Keratinocyte (primary cell): Measurements from ENCODE around the gene A4GALT. TPM values are rescaled to one million over a fixed set of nuclear protein-coding genes. Genes with fewer than 3 reads are reported as not detected.
"Not testable (repeated sequence)": the region's sequence is repeated elsewhere in the genome, so short reads cannot be mapped to it uniquely, and the experiment has no call there.

Experiments used
- DNase-seq: peaks from one replicate; pipeline ENCODE4 v3.0.0-alpha.2; 2011; ENCODE audit warnings: low read depth, missing footprints, low spot score
- FAIRE-seq: peaks from 2 replicates; lab custom pipeline; 2011; peaks lifted over from hg19 to GRCh38; lab: Jason Lieb, UNC
- H2AFZ ChIP-seq: 2 replicates; pipeline ENCODE4 v1.6.0; 2012; ENCODE audit warnings: low read length, control low read depth, inconsistent platforms; ENCODE audit not compliant: control insufficient read depth
- H3K27ac ChIP-seq: 2 replicates; pipeline ENCODE4 v1.5.1; 2011; ENCODE audit warnings: low read length; ENCODE audit not compliant: control insufficient read depth, insufficient read depth
- H3K27me3 ChIP-seq: 3 replicates; pipeline ENCODE4 v1.6.0; 2011; ENCODE audit warnings: low read length; ENCODE audit not compliant: control insufficient read depth, insufficient read depth; ENCODE audit errors: extremely low read depth
- H3K36me3 ChIP-seq, 2 experiments: 2 replicates in 1 of 2; 3 replicates in 1 of 2; pipeline ENCODE4 v1.5.1; 2011; ENCODE audit warnings: low read length in 2 of 2, mild to moderate bottlenecking in 1 of 2; ENCODE audit not compliant: control insufficient read depth in 2 of 2, insufficient read depth in 2 of 2; ENCODE audit errors: extremely low read depth in 1 of 2
- H3K4me1 ChIP-seq: 3 replicates; pipeline ENCODE4 v1.5.1; 2011; ENCODE audit warnings: low read length; ENCODE audit not compliant: control insufficient read depth, insufficient read depth; ENCODE audit errors: extremely low read depth
- H3K4me2 ChIP-seq: 3 replicates; pipeline ENCODE4 v1.6.0; 2011; ENCODE audit warnings: low read depth, low read length; ENCODE audit not compliant: control insufficient read depth, insufficient read depth; ENCODE audit errors: extremely low read depth
- H3K4me3 ChIP-seq, 3 experiments: fragments of 200-600 bp in 1 of 3; sonication (generic) in 1 of 3; 2 replicates in 2 of 3; 3 replicates in 1 of 3; pipeline ENCODE4 v1.5.1; 2011 to 2016; ENCODE audit warnings: low read length in 3 of 3, mild to moderate bottlenecking in 3 of 3, control low read depth in 2 of 3, inconsistent platforms in 1 of 3, low read depth in 1 of 3, mixed read lengths in 1 of 3, mixed run types in 1 of 3, moderate library complexity in 1 of 3; ENCODE audit not compliant: control insufficient read depth in 2 of 3, insufficient read depth in 2 of 3; ENCODE audit errors: extremely low read depth in 1 of 3
- H3K79me2 ChIP-seq: 2 replicates; pipeline ENCODE4 v1.6.0; 2012; ENCODE audit warnings: low read length; ENCODE audit not compliant: control insufficient read depth, insufficient read depth
- H3K9ac ChIP-seq: 3 replicates; pipeline ENCODE4 v1.6.0; 2011; ENCODE audit warnings: low read length; ENCODE audit not compliant: control insufficient read depth, insufficient read depth; ENCODE audit errors: extremely low read depth
- H3K9me1 ChIP-seq: 3 replicates; pipeline ENCODE4 v1.6.0; 2011; ENCODE audit warnings: low read length; ENCODE audit not compliant: control insufficient read depth, insufficient read depth; ENCODE audit errors: extremely low read depth
- H3K9me3 ChIP-seq: 2 replicates; pipeline ENCODE4 v1.5.1; 2012; ENCODE audit warnings: low read depth, low read length; ENCODE audit not compliant: control insufficient read depth
- H4K20me1 ChIP-seq: 3 replicates; pipeline ENCODE4 v1.6.0; 2011; ENCODE audit warnings: low read length; ENCODE audit not compliant: control insufficient read depth, insufficient read depth; ENCODE audit errors: extremely low read depth
- EZH2 ChIP-seq: IDR thresholded peaks from one replicate; pipeline ENCODE4 v1.6.1; 2012; ENCODE audit warnings: inconsistent platforms, mild to moderate bottlenecking, low read length, moderate library complexity
- dilution Hi-C: fragments of 300-500 bp; cut with MboI; formaldehyde crosslinking; loops from one replicate; pipeline ENCODE4 v1.7.0; 2020; ENCODE audit warnings: low sequenced_read_pairs; ENCODE audit not compliant: extremely low pct_ligation_motif_present
- polyA plus RNA-seq, 5 experiments: library from polyadenylated mRNA; depleted of rRNA in 3 of 5; stranded (reverse) in 3 of 5; stranded (forward) in 1 of 5; unstranded in 1 of 5; fragments of >200 nt; gene quantifications; 1 replicate in 1 of 5; 2 replicates in 3 of 5; 3 replicates in 1 of 5; pipeline versions ENCODE4 v1.2.1 to v1.2.3, GENCODE V29; 2011 to 2012; ENCODE audit warnings: missing spikeins in 2 of 5, low read depth in 1 of 5, low replicate concordance in 1 of 5
- TF ChIP-seq, protein P1 (sequence below), 3 experiments: IDR thresholded peaks in 1 of 3; conservative IDR thresholded peaks in 1 of 3; optimal IDR thresholded peaks in 1 of 3; 2 replicates in 2 of 3; 3 replicates in 1 of 3; pipeline versions ENCODE3 to v1.5.1; 2011; ENCODE audit warnings: low read length in 3 of 3, mild to moderate bottlenecking in 3 of 3, moderate library complexity in 2 of 3, control low read depth in 1 of 3, inconsistent platforms in 1 of 3; ENCODE audit not compliant: insufficient read depth in 2 of 3; ENCODE audit errors: extremely low read depth in 1 of 3

The A4GALT gene
- polyA plus RNA-seq, 1 donor (not counting 4 experiments of a cell fraction or from before 2014, with no cell fraction given): 1.6 TPM

DNA sequence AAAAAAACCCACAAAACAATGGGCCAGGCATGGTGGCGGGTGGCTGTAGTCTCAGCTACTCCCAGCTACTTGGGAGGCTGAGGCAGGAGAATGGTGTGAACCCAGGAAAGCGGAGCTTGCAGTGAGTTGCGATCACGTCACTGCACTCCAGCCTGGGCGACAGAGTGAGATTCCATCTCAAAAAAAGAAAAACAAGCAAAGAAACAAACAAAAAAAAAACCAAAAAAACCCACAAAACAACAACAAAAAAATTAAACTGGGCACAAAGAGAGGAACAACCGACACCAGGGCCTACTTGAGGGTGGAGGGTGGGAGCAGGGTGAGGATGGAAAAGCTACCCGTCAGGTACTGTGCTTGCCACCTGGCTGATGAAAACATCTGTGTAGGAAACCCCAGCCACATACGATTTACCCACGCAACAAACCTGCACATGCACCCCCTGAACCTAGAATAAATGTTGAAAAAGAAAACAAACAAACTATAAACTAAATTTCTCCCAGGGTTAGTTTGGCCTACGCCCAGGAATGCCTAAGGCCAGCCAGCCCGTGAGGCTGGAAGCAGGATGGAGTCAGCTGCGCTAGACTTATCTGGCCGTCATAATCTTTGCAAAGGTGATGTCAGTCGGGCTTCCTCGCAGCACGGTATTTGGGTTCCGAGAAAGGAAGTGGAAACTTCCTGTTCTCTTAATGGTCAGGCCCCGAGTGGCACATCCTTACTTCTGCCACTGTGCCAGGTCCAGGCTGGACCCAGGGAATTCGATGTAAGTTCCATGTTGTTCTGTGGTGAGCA is 49.6 kb downstream of the A4GALT start:
- H3K9me3 ChIP-seq: no peaks in the 10 kb centered on the region
- no peaks in the 10 kb centered on the region for H3K36me3 ChIP-seq
- H4K20me1 ChIP-seq: no peaks in the 10 kb centered on the region
- no peaks in the 10 kb centered on the region for H3K79me2 ChIP-seq
- no peak overlapping the region for H3K4me2 ChIP-seq
- no peak overlapping the region for H3K9ac ChIP-seq
- H2AFZ ChIP-seq: no peak overlapping the region
- H3K4me1 ChIP-seq: no peaks in the 10 kb centered on the region
- no peak overlapping the region for H3K27ac ChIP-seq
- dilution Hi-C loops: no loop called here
- H3K9me1 ChIP-seq: no peaks in the 10 kb centered on the region
- no peaks in the 10 kb centered on the region for H3K27me3 ChIP-seq
- H3K4me3 ChIP-seq: no peak overlapping the region
- FAIRE-seq (no peak), DNase-seq (no peak)
- TF ChIP-seq, protein P1, sequence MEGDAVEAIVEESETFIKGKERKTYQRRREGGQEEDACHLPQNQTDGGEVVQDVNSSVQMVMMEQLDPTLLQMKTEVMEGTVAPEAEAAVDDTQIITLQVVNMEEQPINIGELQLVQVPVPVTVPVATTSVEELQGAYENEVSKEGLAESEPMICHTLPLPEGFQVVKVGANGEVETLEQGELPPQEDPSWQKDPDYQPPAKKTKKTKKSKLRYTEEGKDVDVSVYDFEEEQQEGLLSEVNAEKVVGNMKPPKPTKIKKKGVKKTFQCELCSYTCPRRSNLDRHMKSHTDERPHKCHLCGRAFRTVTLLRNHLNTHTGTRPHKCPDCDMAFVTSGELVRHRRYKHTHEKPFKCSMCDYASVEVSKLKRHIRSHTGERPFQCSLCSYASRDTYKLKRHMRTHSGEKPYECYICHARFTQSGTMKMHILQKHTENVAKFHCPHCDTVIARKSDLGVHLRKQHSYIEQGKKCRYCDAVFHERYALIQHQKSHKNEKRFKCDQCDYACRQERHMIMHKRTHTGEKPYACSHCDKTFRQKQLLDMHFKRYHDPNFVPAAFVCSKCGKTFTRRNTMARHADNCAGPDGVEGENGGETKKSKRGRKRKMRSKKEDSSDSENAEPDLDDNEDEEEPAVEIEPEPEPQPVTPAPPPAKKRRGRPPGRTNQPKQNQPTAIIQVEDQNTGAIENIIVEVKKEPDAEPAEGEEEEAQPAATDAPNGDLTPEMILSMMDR (optimal IDR thresholded peaks at IDR 0.05 in 1 of 3, IDR thresholded peaks at IDR 0.05 in 1 of 3, conservative IDR thresholded peaks at IDR 0.05 in 1 of 3; ENCODE audit: extremely low read depth in 1 of 3, insufficient read depth in 2 of 3, low read length in 3 of 3): no peak
- no peak for TF ChIP-seq EZH2

DNA sequence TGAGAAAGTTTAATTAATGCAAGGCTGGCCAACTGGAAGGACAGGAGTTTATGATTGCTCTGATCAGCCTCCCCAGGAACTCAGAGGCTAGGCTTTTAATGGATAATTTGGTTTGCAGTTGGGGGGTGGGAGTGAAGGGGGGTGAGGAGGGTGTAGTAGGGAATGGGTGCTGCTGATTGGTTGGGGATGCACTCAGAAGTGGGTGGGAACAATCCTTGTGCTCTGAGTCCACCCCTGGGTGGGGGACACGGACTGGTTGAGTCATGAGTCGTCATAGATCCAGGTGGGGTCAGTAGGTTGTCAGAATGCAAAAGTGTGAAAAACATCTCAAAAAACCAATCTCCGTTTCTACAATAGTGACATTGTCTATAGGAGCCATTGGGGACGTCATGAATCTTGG is 50.6 kb downstream of the A4GALT start:
- TF ChIP-seq, protein P1 (optimal IDR thresholded peaks at IDR 0.05 in 1 of 3, IDR thresholded peaks at IDR 0.05 in 1 of 3, conservative IDR thresholded peaks at IDR 0.05 in 1 of 3; ENCODE audit: extremely low read depth in 1 of 3, insufficient read depth in 2 of 3, low read length in 3 of 3): no peak
- TF ChIP-seq EZH2: no peak
- H3K9me3 ChIP-seq: no peaks in the 10 kb centered on the region
- H3K4me3 ChIP-seq: no peak overlapping the region
- dilution Hi-C loops: no loop called here
- H3K79me2 ChIP-seq: no peaks in the 10 kb centered on the region
- no peaks in the 10 kb centered on the region for H3K36me3 ChIP-seq
- FAIRE-seq (no peak), DNase-seq (no peak)
- no peaks in the 10 kb centered on the region for H3K9me1 ChIP-seq
- H3K9ac ChIP-seq: no peak overlapping the region
- no peak overlapping the region for H2AFZ ChIP-seq
- H4K20me1 ChIP-seq: no peaks in the 10 kb centered on the region
- no peak overlapping the region for H3K27ac ChIP-seq
- H3K27me3 ChIP-seq: no peaks in the 10 kb centered on the region
- H3K4me1 ChIP-seq: no peaks in the 10 kb centered on the region
- no peak overlapping the region for H3K4me2 ChIP-seq

DNA sequence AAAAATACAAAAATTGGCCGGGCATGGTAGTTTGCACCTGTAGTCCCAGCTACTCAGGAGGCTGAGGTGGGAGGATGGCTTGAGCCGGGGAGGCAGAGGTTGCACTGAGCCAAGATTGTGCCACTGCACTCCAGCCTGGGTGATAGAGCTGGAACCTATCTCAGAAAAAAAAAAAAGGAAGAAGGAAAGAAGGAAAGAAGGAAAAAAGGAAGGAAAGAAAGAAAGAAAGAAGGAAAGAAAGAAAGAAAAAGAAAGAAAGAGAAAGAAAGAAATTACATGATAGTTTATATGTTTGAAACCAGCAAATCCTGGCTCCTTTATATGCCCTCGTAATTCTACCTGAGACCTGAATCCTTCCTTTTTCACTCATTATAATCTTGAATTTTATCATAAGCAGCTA is 54.3 kb downstream of the A4GALT start:
- H3K79me2 ChIP-seq, H3K9me1 ChIP-seq, H2AFZ ChIP-seq, H3K4me1 ChIP-seq, H3K27me3 ChIP-seq, H3K4me3 ChIP-seq, DNase-seq, H3K4me2 ChIP-seq, FAIRE-seq, dilution Hi-C loops, H3K9me3 ChIP-seq, H4K20me1 ChIP-seq, H3K36me3 ChIP-seq, H3K27ac ChIP-seq, H3K9ac ChIP-seq: not testable (repeated sequence)
